Measurements from ENCODE around the gene RPL27A.
"Not testable (repeated sequence)": the region's sequence is repeated elsewhere in the genome, so short reads cannot be mapped to it uniquely, and the experiment has no call there.

RPL27A gene
- long read RNA-seq, donor 1, full-length matches to known transcripts, result 2,645 of 2,943 reads
- long read RNA-seq, donor 1, partial matches to known transcripts, result 154 of 2,943 reads
- long read RNA-seq, donor 1, other reads (novel, unspliced or antisense), result 144 of 2,943 reads
- long read RNA-seq, donor 2, full-length matches to known transcripts, result 1,538 of 1,726 reads
- long read RNA-seq, donor 2, partial matches to known transcripts, result 115 of 1,726 reads
- long read RNA-seq, donor 2, other reads (novel, unspliced or antisense), result 73 of 1,726 reads
- long read RNA-seq, donor 3, full-length matches to known transcripts, result 721 of 789 reads
- long read RNA-seq, donor 3, partial matches to known transcripts, result 37 of 789 reads
- long read RNA-seq, donor 3, other reads (novel, unspliced or antisense), result 31 of 789 reads
- long read RNA-seq, donor 4, full-length matches to known transcripts, result 1,460 of 1,640 reads
- long read RNA-seq, donor 4, partial matches to known transcripts, result 105 of 1,640 reads
- long read RNA-seq, donor 4, other reads (novel, unspliced or antisense), result 75 of 1,640 reads
- long read RNA-seq, donor 5, full-length matches to known transcripts, result 1,518 of 1,674 reads
- long read RNA-seq, donor 5, partial matches to known transcripts, result 78 of 1,674 reads
- long read RNA-seq, donor 5, other reads (novel, unspliced or antisense), result 78 of 1,674 reads
- long read RNA-seq, donor 6, full-length matches to known transcripts, result 1,265 of 1,444 reads
- long read RNA-seq, donor 6, partial matches to known transcripts, result 125 of 1,444 reads
- long read RNA-seq, donor 6, other reads (novel, unspliced or antisense), result 54 of 1,444 reads
- long read RNA-seq, donor 7, full-length matches to known transcripts, result 2,279 of 2,506 reads
- long read RNA-seq, donor 7, partial matches to known transcripts, result 113 of 2,506 reads
- long read RNA-seq, donor 7, other reads (novel, unspliced or antisense), result 114 of 2,506 reads
- long read RNA-seq, donor 8, full-length matches to known transcripts, result 1,235 of 1,312 reads
- long read RNA-seq, donor 8, partial matches to known transcripts, result 27 of 1,312 reads
- long read RNA-seq, donor 8, other reads (novel, unspliced or antisense), result 50 of 1,312 reads

DNA sequence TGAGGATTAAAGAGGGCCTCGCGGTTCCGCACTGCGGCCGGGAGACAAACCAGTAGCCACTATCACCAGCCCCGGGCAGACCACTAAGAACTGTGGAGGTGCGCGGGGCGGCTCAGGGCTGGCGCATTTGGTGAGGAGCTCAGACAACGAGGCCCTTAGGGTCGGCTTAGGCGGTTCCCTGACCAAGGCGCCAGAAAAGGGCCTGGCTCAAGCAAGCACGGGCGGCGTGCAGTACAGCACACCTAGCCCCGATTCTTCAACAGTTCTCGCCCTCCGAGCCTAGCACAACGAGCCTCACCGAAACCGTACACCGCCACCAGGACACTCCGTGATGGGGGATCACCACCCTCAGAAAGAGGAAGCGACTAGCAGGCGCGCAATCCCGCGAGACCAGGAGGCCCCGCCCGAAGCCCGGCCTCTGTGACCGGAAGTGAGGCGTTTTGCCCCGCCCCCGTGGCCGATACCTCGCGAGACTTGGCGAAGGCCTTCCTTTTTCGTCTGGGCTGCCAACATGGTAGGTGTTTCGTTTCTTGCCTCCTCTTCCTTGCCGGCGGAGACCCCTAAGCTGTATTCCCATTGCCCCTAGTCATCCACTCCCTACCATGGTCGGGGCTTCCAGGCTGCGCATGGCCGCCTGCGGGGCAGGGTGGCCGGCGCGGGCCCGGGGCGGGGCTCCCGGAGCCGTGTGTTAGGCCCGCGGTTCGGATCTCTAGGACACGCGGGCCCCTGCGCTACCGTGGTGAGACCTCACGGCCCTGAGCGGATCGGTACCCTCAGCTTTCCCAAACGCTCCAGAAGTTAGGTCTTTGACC, at the start of gene RPL27A, which contains the start of gene TRIM66:
RPL27A (plus strand) TSS at position 490 of the 812 bp plus-strand sequence; CDS start at position 512, 22 bp downstream.
TRIM66 (minus strand) TSS at position 363 of the 812 bp plus-strand sequence. CDS start 10,391 bp downstream, outside the sequence.
- peak; percentile 96 for DNase-seq

- no peak for DNase-seq
Observed at GRCh38 chr11:8634498-8634897, 48.1 kb upstream of the RPL27A start.

DNA sequence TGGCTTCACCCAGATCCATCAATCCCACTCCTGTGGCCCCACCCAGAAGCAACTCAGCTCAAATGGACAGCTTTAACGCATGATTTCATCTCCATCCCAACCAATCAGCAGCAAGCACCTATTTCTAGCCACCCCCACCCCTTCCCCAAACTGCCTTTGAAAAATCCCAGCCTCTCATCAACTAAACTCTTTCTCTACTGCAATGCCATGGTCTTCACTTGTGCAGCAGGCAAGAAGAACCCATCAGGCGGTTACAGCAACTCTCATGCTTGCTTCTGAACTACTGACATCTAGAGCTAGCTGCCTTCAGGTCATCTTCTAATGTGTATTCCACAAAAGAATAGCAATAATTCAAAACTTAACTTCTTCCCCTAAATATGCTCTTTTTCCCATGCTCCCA, 46.5 kb upstream of the RPL27A start:
- DNase-seq, result no peak

GRCh38 chr11:8638300-8638699, 44.3 kb upstream of the RPL27A start:
- no peak for DNase-seq

DNA sequence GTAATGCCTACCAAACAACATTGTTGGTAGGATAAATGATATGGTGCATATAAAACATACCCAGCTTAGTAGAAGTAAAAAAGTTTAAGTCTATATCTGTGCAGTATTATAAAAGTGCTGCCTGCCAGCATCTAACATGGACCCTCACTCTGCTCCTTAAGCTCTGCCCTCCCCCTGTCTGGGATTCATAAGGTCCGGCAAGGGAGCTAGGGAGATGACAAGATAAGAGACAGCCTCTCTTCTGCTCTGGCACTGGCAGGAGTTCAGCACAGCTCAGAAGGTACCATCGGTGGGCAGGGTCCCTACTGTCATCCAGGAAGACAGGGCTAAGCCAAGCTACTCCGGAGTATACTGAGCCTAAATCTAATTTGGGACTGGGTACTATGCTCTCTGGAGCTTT, 42.9 kb upstream of the RPL27A start:
- DNase-seq, result no peak

- DNase-seq, result no peak
Observed at GRCh38 chr11:8640267-8640906, 42.2 kb upstream of the RPL27A start.

DNA sequence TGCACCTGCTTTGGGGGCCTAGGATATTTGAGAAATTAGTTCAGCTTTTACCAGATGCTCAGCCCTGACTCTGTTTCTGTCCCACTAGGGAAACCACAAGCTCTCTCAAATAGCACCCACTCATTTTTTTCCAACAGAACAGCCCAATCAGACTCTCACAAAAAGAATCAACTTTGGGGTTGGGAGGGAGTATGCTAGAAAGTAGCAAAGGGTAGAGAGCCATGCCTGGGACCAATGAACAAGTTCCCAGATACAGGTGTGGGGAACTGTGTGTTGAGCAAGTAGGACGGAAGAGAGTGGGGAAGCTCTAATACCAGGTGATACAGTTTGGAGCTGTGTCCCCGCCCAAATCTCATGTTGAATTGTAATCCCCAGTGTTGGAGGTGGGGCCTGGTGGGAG, 41.3 kb upstream of the RPL27A start:
- DNase-seq, result no peak

DNA sequence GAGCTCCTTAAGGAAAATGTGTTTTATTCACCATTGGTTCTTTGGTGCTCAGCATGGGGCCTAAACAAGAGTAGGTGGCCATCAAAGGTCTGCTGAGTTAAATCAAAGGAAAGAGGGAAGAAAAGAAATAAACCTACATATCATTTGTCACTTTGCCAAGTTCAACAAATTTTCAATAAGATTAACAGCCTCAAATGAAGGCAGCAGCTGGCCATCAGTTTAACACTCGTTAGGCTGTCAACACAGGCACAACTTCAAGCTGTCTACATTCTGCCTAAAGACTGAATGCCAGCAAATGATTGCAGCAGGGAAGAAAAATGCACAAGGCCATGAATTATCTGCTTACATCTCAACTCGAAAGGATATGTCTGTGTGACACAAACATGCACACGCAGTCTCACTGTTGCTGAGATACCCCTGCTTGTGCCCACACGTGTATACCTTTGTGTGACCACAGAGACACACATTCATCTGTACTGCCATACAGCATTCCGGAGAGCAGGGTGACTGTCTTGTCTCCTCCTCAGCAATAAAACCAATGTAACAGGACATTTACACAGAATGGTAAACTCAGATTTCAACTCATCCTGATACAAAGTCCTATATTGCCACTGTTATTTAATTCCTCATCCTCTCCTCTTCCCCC, 40.3 kb upstream of the RPL27A start:
- DNase-seq, result peak; percentile 15

- no peak for DNase-seq
Observed at GRCh38 chr11:8646873-8647272, 35.7 kb upstream of the RPL27A start.

DNA sequence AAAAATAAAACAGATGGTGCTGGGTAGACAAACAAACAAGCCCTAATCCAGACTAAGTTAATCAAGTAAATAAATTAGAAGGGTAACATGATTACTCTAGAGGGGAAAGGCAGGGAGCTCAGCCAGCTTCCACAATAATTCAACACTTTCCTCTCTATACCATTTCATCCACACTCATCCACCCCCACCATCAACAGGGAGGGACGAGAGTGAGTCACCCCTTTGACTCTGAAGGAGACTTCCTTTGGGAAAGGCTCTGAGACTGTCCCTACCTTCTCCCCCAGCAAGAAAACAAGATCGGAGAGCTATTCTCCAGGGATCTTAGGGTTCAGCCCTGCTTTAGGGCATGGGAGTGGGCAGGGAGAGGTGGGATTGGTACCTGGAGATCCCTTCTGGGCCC, 33.2 kb upstream of the RPL27A start:
- DNase-seq, result no peak

DNA sequence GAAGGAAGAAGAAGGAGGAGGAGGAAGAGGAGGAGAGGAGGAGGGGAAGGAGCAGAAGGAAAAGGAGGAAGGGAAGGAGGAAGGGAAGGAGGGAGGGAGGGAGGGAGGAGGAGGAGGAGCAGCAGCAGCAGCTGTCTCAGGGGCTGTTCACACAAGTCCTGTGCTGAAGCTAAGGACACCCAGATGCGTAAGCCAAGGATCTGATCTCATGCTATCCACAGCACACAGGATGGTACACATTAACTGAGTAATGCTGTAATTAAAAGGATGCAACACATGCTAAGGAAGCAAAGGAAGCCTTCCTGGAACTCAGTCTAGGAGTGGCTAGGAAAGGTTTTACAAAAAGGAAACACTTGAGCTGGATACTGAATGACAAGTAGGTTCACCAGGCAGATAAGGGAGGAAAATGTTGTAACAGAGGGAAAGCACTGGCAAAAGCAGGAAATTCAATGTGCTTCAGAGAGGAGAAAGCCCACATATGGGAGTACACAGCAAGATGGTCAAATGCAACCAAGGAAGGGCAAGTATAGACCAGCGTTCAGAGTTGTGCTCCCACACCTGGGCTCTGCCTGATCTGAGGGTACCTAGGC, 32.1 kb upstream of the RPL27A start:
- DNase-seq, result no peak

DNA sequence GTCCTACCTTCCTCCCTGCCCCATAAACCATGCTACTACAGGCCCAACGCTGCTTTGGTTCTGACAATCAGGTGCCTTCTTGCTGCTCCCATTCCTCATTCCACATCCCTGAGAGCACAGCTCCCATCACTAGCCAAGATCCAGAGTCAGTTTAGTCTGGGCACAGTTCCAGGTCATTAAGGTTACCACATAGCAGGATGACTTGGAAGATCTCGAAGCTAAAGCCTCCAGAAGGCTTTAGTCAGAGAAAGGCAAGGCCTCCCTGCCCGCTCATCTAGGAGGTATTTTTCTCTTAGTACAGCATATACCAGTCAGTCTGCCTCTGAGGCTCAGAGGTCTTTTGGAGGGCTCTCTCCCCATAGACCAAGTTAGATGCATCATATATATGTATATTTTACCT, 30.5 kb upstream of the RPL27A start:
- DNase-seq, result no peak

GRCh38 chr11:8654503-8654902, 28.1 kb upstream of the RPL27A start:
- DNase-seq, result no peak

DNA sequence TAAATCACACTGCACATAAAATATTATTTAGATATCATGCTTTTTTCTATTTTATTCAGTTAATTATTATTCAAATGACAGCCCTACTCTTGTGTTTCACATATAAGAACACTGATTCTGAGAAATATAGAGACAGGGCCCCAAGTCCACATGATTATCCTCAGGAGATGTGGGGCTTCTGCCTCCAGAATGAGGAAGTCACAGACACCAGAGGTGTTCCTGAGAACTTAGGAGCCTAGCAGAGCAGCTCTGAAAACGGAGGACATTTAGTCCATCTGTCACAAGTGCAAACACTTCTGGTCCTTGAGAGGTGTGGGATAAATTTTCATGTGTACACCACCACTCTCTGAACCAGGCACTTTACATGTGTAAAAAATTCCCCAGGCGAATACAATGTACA, 26.3 kb upstream of the RPL27A start:
- DNase-seq, result no peak

- DNase-seq, result no peak
Observed at GRCh38 chr11:8658321-8659057, 24.1 kb upstream of the RPL27A start.

GRCh38 chr11:8661001-8661795, 21.4 kb upstream of the RPL27A start:
- DNase-seq, result no peak

- DNase-seq, result no peak
Observed at GRCh38 chr11:8665222-8665621, 17.4 kb upstream of the RPL27A start.

DNA sequence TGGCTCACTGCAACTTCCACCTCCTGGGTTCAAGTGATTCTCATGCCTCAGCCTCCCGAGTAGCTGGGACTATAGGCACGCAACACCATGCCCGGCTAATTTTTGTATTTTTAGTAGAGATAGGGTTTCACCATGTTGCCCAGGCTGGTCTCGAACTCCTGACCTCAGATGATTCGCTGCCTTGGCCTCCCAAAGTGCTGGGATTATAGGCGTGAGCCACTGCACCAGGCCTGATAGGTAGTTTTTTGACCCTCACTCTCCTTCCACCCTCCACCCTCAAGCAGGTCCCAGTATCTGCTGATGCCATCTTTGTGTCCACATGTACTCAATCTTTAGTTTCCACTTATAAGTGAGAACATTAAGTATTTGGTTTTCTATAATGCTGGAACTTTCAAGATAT, 12.5 kb upstream of the RPL27A start:
- DNase-seq, result not testable (repeated sequence)

DNA sequence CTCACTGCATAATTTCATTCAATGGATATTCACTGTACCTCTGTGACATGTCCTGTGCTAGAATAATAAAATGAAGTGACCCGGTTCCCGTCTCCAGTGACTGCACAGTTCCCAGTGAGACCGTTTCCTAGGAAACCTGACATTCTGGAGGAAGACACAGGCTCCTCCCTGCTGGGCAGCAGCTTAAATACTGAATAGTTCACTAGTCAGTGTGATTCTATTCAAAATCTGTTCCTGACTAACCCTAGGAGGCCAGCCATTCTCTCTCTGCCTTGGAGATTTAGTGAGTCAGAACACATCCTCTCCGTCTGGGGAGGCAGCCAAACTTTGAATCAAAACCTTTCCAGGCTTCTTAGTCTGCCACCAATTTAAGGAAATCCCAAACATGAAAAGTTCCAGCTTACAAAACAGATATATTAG, 11.4 kb upstream of the RPL27A start:
- peak; percentile 43 for DNase-seq

Data from right kidney (tissue), 9 donors.